ENCODE measurements around the gene DGLUCY.

- TF ChIP-seq EGR1 (IDR thresholded peaks at IDR 0.05; ENCODE audit: low read depth in 2 of 2), result no peak
- no peak for TF ChIP-seq CTCF (IDR thresholded peaks at IDR 0.05; ENCODE audit: low read depth, low read length, missing input control)
- TF ChIP-seq MAX (IDR thresholded peaks at IDR 0.05), result no peak
- no peak for TF ChIP-seq ZBTB33 (IDR thresholded peaks at IDR 0.05)
- TF ChIP-seq HNF4A (conservative IDR thresholded peaks at IDR 0.05), result no peak
- no peak for TF ChIP-seq JUND (IDR thresholded peaks at IDR 0.05)
- no peak for TF ChIP-seq FOXA1 (IDR thresholded peaks at IDR 0.05)
- TF ChIP-seq HNF4G (IDR thresholded peaks at IDR 0.05), result no peak
- TF ChIP-seq RAD21 (IDR thresholded peaks at IDR 0.05), result no peak
- TF ChIP-seq TAF1 (conservative IDR thresholded peaks at IDR 0.05), result no peak
- no peak for TF ChIP-seq REST (IDR thresholded peaks at IDR 0.05)
Measured at GRCh38 chr14:91135039-91135438, 21.2 kb downstream of the DGLUCY start.

All from liver (tissue), 3 donors.